Choroid plexus epithelial cell (primary cell): ENCODE data around the gene PCGF1.
A peak's percentile ranks its signal among the peaks of the same experiment; 100 is the strongest.

Source experiments
- DNase-seq: peaks from one replicate; pipeline ENCODE4 v3.0.0-alpha.2; 2010; ENCODE audit warnings: low read depth
- H3K4me3 ChIP-seq: 2 replicates; pipeline ENCODE4 v1.5.1; 2011; ENCODE audit warnings: low read depth, mild to moderate bottlenecking, control low read depth, low read length, moderate library complexity
- CTCF ChIP-seq: conservative IDR thresholded peaks from 2 replicates; pipeline ENCODE4 v1.5.1; 2011; ENCODE audit warnings: low read depth, mild to moderate bottlenecking, control low read depth, inconsistent platforms, low read length, moderate library complexity

The PCGF1 gene

GRCh38 chr2:74552914-74553811 is 45.7 kb upstream of the PCGF1 start:
- no peak for TF ChIP-seq CTCF
- no peak for DNase-seq
- peak overlapping the region; percentile 87 for H3K4me3 ChIP-seq

- no peak for DNase-seq
- H3K4me3 ChIP-seq, result no peak overlapping the region
- TF ChIP-seq CTCF, result no peak
Observed at GRCh38 chr2:74551942-74552913, 44.7 kb upstream of the PCGF1 start.

GRCh38 chr2:74551530-74551929 is 44.0 kb upstream of the PCGF1 start:
- H3K4me3 ChIP-seq, result no peak overlapping the region
- TF ChIP-seq CTCF, result no peak
- no peak for DNase-seq

GRCh38 chr2:74550231-74550630 is 42.7 kb upstream of the PCGF1 start:
- no peak for DNase-seq
- H3K4me3 ChIP-seq, result no peak overlapping the region
- no peak for TF ChIP-seq CTCF

GRCh38 chr2:74548900-74549826 is 41.7 kb upstream of the PCGF1 start:
- DNase-seq, result no peak
- H3K4me3 ChIP-seq, result peak overlapping the region; percentile 58
- no peak for TF ChIP-seq CTCF

GRCh38 chr2:74548285-74548899 is 40.9 kb upstream of the PCGF1 start:
- peak overlapping the region; percentile 58 for H3K4me3 ChIP-seq
- no peak for TF ChIP-seq CTCF
- DNase-seq, result no peak
